HUES6 (cell line): Measurements from ENCODE around the gene GAL3ST2.
"Not testable (repeated sequence)": the region's sequence is repeated elsewhere in the genome, so short reads cannot be mapped to it uniquely, and the experiment has no call there.

Source experiments
- H3K27ac ChIP-seq: 2 replicates; pipeline ENCODE4 v1.7.0; 2013; ENCODE audit warnings: low read depth, mild to moderate bottlenecking, low read length, inconsistent platforms
- H3K27me3 ChIP-seq: 2 replicates; pipeline ENCODE4 v1.6.1; 2013; ENCODE audit warnings: low read length; ENCODE audit not compliant: control insufficient read depth, insufficient read depth
- H3K36me3 ChIP-seq: 2 replicates; pipeline ENCODE4 v1.6.1; 2013; ENCODE audit warnings: low read length; ENCODE audit not compliant: control insufficient read depth, insufficient read depth
- H3K4me1 ChIP-seq: 2 replicates; pipeline ENCODE4 v1.6.1; 2013; ENCODE audit warnings: low read length; ENCODE audit not compliant: control insufficient read depth, insufficient read depth
- H3K4me3 ChIP-seq: 2 replicates; pipeline ENCODE4 v1.5.1; 2013; ENCODE audit warnings: low read depth, low read length
- H3K9ac ChIP-seq: one replicate; pipeline ENCODE4 v1.6.1; 2013; ENCODE audit warnings: mild to moderate bottlenecking, low read length
- H3K9me3 ChIP-seq: 2 replicates; pipeline ENCODE4 v1.6.1; 2013; ENCODE audit warnings: low read depth, low read length; ENCODE audit not compliant: control insufficient read depth, insufficient read depth

The GAL3ST2 gene

GRCh38 chr2:241818229-241818942, 41.8 kb downstream of the GAL3ST2 start:
- Histone ChIP-seq H3K4me1 (peaks cover 13% of the 10 kb centered on the region), H3K36me3 (no peaks in the 10 kb centered on the region), H3K9me3 (no peaks in the 10 kb centered on the region), H3K9ac (no peak overlapping the region), H3K27ac (no peak overlapping the region), H3K4me3 (no peak overlapping the region), H3K27me3 (peaks cover 6% of the 10 kb centered on the region)

- no peaks in the 10 kb centered on the region for H3K36me3 ChIP-seq
- H3K4me1 ChIP-seq = peaks cover 13% of the 10 kb centered on the region
- no peak overlapping the region for H3K27ac ChIP-seq
- H3K9ac ChIP-seq = no peak overlapping the region
- H3K27me3 ChIP-seq = peaks cover 10% of the 10 kb centered on the region
- H3K4me3 ChIP-seq = no peak overlapping the region
- no peaks in the 10 kb centered on the region for H3K9me3 ChIP-seq
These were observed 42.3 kb downstream of the GAL3ST2 start for GRCh38 chr2:241818943-241819270.

GRCh38 chr2:241819947-241820624, 43.5 kb downstream of the GAL3ST2 start:
- H3K4me1 ChIP-seq = peaks cover 13% of the 10 kb centered on the region
- H3K9ac ChIP-seq, H3K27me3 ChIP-seq, H3K9me3 ChIP-seq, H3K4me3 ChIP-seq, H3K36me3 ChIP-seq, H3K27ac ChIP-seq: not testable (repeated sequence)

- Histone ChIP-seq H3K27me3 (peaks cover 10% of the 10 kb centered on the region), H3K9ac (no peak overlapping the region), H3K27ac (no peak overlapping the region), H3K36me3 (no peaks in the 10 kb centered on the region), H3K4me3 (no peak overlapping the region), H3K9me3 (no peaks in the 10 kb centered on the region), H3K4me1 (peaks cover 13% of the 10 kb centered on the region)
These were observed 44.2 kb downstream of the GAL3ST2 start for GRCh38 chr2:241820625-241821384.

GRCh38 chr2:241821460-241822263, 45.0 kb downstream of the GAL3ST2 start:
- Histone ChIP-seq H3K9me3 (peaks cover 2% of the 10 kb centered on the region; the same call in 1 of the 2 replicates), H3K4me1 (peaks cover 13% of the 10 kb centered on the region), H3K27me3 (peaks cover 10% of the 10 kb centered on the region), H3K9ac (no peak overlapping the region), H3K4me3 (no peak overlapping the region), H3K36me3 (no peaks in the 10 kb centered on the region), H3K27ac (no peak overlapping the region)

- peaks cover 8% of the 10 kb centered on the region for H3K9me3 ChIP-seq
- H3K9ac ChIP-seq = no peak overlapping the region
These were observed 45.6 kb downstream of the GAL3ST2 start for GRCh38 chr2:241822264-241822623.

GRCh38 chr2:241823531-241824437, 47.2 kb downstream of the GAL3ST2 start:
- not testable (repeated sequence) for H3K9me3 ChIP-seq, H3K4me3 ChIP-seq, H3K27ac ChIP-seq, H3K27me3 ChIP-seq, H3K36me3 ChIP-seq, H3K9ac ChIP-seq, H3K4me1 ChIP-seq

More at GRCh38 chr2:241822264-241822623, 45.6 kb downstream of the GAL3ST2 start:
- Histone ChIP-seq H3K4me3 (no peak overlapping the region), H3K27me3 (peaks cover 10% of the 10 kb centered on the region), H3K36me3 (no peaks in the 10 kb centered on the region), H3K27ac (no peak overlapping the region), H3K4me1 (peaks cover 12% of the 10 kb centered on the region)

- H3K4me3 ChIP-seq = no peak overlapping the region
- H3K4me1 ChIP-seq = no peaks in the 10 kb centered on the region
- no peak overlapping the region for H3K9ac ChIP-seq
- peaks cover 10% of the 10 kb centered on the region for H3K27me3 ChIP-seq
- peaks cover 10% of the 10 kb centered on the region for H3K9me3 ChIP-seq
- no peak overlapping the region for H3K27ac ChIP-seq
- no peaks in the 10 kb centered on the region for H3K36me3 ChIP-seq
These were observed 50.8 kb downstream of the GAL3ST2 start for GRCh38 chr2:241827394-241827793.

- Histone ChIP-seq H3K9ac (no peak overlapping the region), H3K9me3 (peaks cover 6% of the 10 kb centered on the region; the same call in 1 of the 2 replicates), H3K4me3 (no peak overlapping the region), H3K27me3 (no peaks in the 10 kb centered on the region), H3K36me3 (no peaks in the 10 kb centered on the region), H3K27ac (no peak overlapping the region), H3K4me1 (no peaks in the 10 kb centered on the region)
These were observed 56.6 kb downstream of the GAL3ST2 start for GRCh38 chr2:241833101-241833663.
